Osteoblast (primary cell): ENCODE measurements around the gene RAI1. TPM values are rescaled to one million over a fixed set of nuclear protein-coding genes. Genes with fewer than 3 reads are reported as not detected.
"Not testable (repeated sequence)": the region's sequence is repeated elsewhere in the genome, so short reads cannot be mapped to it uniquely, and the experiment has no call there.

Source experiments
- DNase-seq: peaks from one replicate; pipeline ENCODE4 v3.0.0; 2011; ENCODE audit warnings: low spot score, mixed read lengths; ENCODE audit not compliant: insufficient read length; ENCODE audit errors: missing footprints
- H2AFZ ChIP-seq: 2 replicates; pipeline ENCODE4 v1.6.0; 2011; ENCODE audit warnings: mild to moderate bottlenecking, low read length
- H3K27ac ChIP-seq: 2 replicates; pipeline ENCODE4 v1.5.1; 2011; ENCODE audit warnings: mild to moderate bottlenecking, low read depth, low read length, moderate library complexity
- H3K27me3 ChIP-seq: 2 replicates; pipeline ENCODE4 v1.6.0; 2012; ENCODE audit warnings: mild to moderate bottlenecking, control low read depth, inconsistent platforms, low read length, moderate library complexity; ENCODE audit not compliant: insufficient read depth
- H3K36me3 ChIP-seq: 2 replicates; pipeline ENCODE4 v1.5.1; 2011; ENCODE audit warnings: mild to moderate bottlenecking, low read length, control low read depth, moderate library complexity; ENCODE audit not compliant: insufficient read depth
- H3K4me1 ChIP-seq: 2 replicates; pipeline ENCODE4 v1.5.1; 2011; ENCODE audit warnings: mild to moderate bottlenecking, low read length, control low read depth, moderate library complexity; ENCODE audit not compliant: insufficient read depth
- H3K4me2 ChIP-seq: 2 replicates; pipeline ENCODE4 v1.6.0; 2011; ENCODE audit warnings: mild to moderate bottlenecking, low read length; ENCODE audit not compliant: insufficient read depth
- H3K4me3 ChIP-seq: fragments of 200-600 bp; sonication (generic); 3 replicates; pipeline ENCODE4 v1.5.1; 2012; ENCODE audit warnings: mild to moderate bottlenecking, low read length, inconsistent platforms; ENCODE audit not compliant: insufficient read depth
- H3K79me2 ChIP-seq: 2 replicates; pipeline ENCODE4 v1.6.0; 2012; ENCODE audit warnings: mild to moderate bottlenecking, low read length, control low read depth, inconsistent platforms; ENCODE audit not compliant: insufficient read depth
- H3K9me3 ChIP-seq: 2 replicates; pipeline ENCODE4 v1.5.1; 2011; ENCODE audit warnings: low read depth, low read length, control low read depth
- H4K20me1 ChIP-seq: 2 replicates; pipeline ENCODE4 v1.6.0; 2012; ENCODE audit warnings: mild to moderate bottlenecking, low read length, control low read depth; ENCODE audit not compliant: insufficient read depth
- CTCF ChIP-seq: IDR thresholded peaks from 2 replicates; pipeline ENCODE4 v1.5.1; 2011; ENCODE audit warnings: mild to moderate bottlenecking, low read depth, low read length, moderate library complexity; ENCODE audit errors: extremely low read depth
- total RNA-seq: library from RNA; depleted of rRNA; stranded (reverse); fragments of >200 nt; gene quantifications from 2 replicates; pipeline ENCODE4 v1.2.3, GENCODE V29; 2012

RAI1 gene
- total RNA-seq, 1 donor: 15.6 TPM

- no peak for TF ChIP-seq CTCF
- H3K27ac ChIP-seq: no peak overlapping the region
Observed at GRCh38 chr17:17677299-17678040, 3.8 kb upstream of the RAI1 start.

GRCh38 chr17:17678063-17678699, 3.1 kb upstream of the RAI1 start:
- not testable (repeated sequence) for H2AFZ ChIP-seq, H3K36me3 ChIP-seq, H3K9me3 ChIP-seq, H3K27me3 ChIP-seq, H3K4me1 ChIP-seq, DNase-seq, H3K27ac ChIP-seq, H3K79me2 ChIP-seq, H3K4me2 ChIP-seq, H4K20me1 ChIP-seq, H3K4me3 ChIP-seq

More at GRCh38 chr17:17677299-17678040, 3.8 kb upstream of the RAI1 start:
- DNase-seq: no peak
- Histone ChIP-seq H3K9me3 (no peaks in the 10 kb centered on the region), H3K79me2 (peaks cover 5% of the 10 kb centered on the region), H3K36me3 (no peaks in the 10 kb centered on the region), H4K20me1 (no peaks in the 10 kb centered on the region), H3K4me2 (no peak overlapping the region), H3K4me1 (peaks cover 3% of the 10 kb centered on the region), H2AFZ (no peak overlapping the region), H3K27me3 (peaks cover 17% of the 10 kb centered on the region), H3K4me3 (no peak overlapping the region)

DNA sequence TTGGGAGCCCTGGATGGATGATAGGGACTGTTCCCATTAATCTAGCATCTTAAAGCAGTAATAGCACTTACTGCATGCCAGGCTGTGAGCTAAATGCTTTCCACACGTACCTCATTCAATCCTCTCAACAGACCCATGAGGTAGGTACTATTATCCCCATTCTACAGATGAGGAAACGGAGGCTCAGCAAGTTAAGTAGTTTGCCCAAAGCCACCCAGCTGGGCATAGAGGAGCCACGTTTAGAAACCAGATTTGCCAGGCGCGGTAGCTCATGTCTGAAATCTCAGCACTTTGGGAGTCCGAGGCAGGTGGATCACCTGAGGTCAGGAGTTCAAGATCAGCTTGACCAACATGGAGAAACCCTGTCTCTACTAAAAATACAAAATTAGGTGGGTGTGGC, 2.0 kb upstream of the RAI1 start:
- Histone ChIP-seq H3K79me2 (peaks cover 19% of the 10 kb centered on the region), H3K27me3 (peaks cover 5% of the 10 kb centered on the region), H3K4me3 (no peak overlapping the region), H3K4me1 (peaks cover 16% of the 10 kb centered on the region), H2AFZ (no peak overlapping the region), H3K36me3 (no peaks in the 10 kb centered on the region), H3K27ac (no peak overlapping the region), H4K20me1 (peaks cover 5% of the 10 kb centered on the region), H3K9me3 (no peaks in the 10 kb centered on the region), H3K4me2 (no peak overlapping the region)
- no peak for TF ChIP-seq CTCF
- no peak for DNase-seq

- TF ChIP-seq CTCF: no peak
- no peak overlapping the region for H3K4me3 ChIP-seq
- no peaks in the 10 kb centered on the region for H3K9me3 ChIP-seq
- H3K4me1 ChIP-seq: peaks cover 17% of the 10 kb centered on the region
- H3K36me3 ChIP-seq: no peaks in the 10 kb centered on the region
- H3K27me3 ChIP-seq: peaks cover 5% of the 10 kb centered on the region
- H4K20me1 ChIP-seq: peaks cover 5% of the 10 kb centered on the region
- no peak overlapping the region for H3K27ac ChIP-seq
- no peak overlapping the region for H2AFZ ChIP-seq
- H3K79me2 ChIP-seq: peaks cover 23% of the 10 kb centered on the region
- no peak for DNase-seq
- no peak overlapping the region for H3K4me2 ChIP-seq
Observed at GRCh38 chr17:17679748-17680147, 1.5 kb upstream of the RAI1 start.
